ENCODE data around the gene CTCF. TPM values are rescaled to one million over a fixed set of nuclear protein-coding genes. Genes with fewer than 3 reads are reported as not detected.

CTCF gene
- total and polyA plus RNA-seq, 2 donors (not counting 3 experiments of a cell fraction or from before 2014, with no cell fraction given): 20.7 to 40.0 TPM

- FAIRE-seq (no peak), DNase-seq (ENCODE audit: low read depth, low spot score) (no peak)
- no peaks in the 10 kb centered on the region for H3K9me3 ChIP-seq (replicated peaks; ENCODE audit: control insufficient read depth, insufficient read depth, low read length)
- H3K4me1 ChIP-seq (ENCODE audit: control insufficient read depth, extremely low read depth, insufficient read depth, low read length): peaks cover 21% of the 10 kb centered on the region
- intact Hi-C loops (cut with micrococcal nuclease) (no loop called here), dilution Hi-C loops (cut with MboI; ENCODE audit: extremely low pct_ligation_motif_present, low sequenced_read_pairs) (no loop called here)
- no TSS peak for BruUV-seq (replicated peaks)
- no peaks in the 10 kb centered on the region for H4K20me1 ChIP-seq (replicated peaks; ENCODE audit: control insufficient read depth, extremely low read depth, insufficient read depth, low read length)
- TF ChIP-seq GATA2 (IDR thresholded peaks at IDR 0.05; ENCODE audit: insufficient read depth, insufficient read length, low read depth, low read length) (no peak), FOS (IDR thresholded peaks at IDR 0.05; ENCODE audit: borderline replicate concordance, insufficient read depth, low read length) (no peak), MAX (IDR thresholded peaks at IDR 0.05; ENCODE audit: insufficient read depth, insufficient read length) (no peak), CTCF (IDR thresholded peaks at IDR 0.05; ENCODE audit: extremely low read depth in 1 of 2, insufficient read depth in 1 of 2, low read depth in 1 of 2, low read length in 2 of 2) (no peak), POLR2AphosphoS5 (IDR thresholded peaks at IDR 0.05; ENCODE audit: insufficient read depth, low read depth, low read length) (no peak)
- ChIA-PET POLR2A (interaction anchor here (0.6 kb wide), 1 partner anchor 121 kb away, joined by 3 read pairs; no protein-coding TSS in a partner anchor), CTCF (interaction anchor here (1.2 to 12.7 kb wide), 4 partner anchors 9 to 143 kb away, joined by 3 to 163 read pairs (median 7); partner anchors contain the start of gene CARMIL2)
- H3K4me3 ChIP-seq (replicated peaks in 1 of 3; ENCODE audit: insufficient read depth in 1 of 3, low read depth in 1 of 3, low read length in 3 of 3): no peak overlapping the region
- H3K4me2 ChIP-seq (ENCODE audit: insufficient read depth, low read length): no peak overlapping the region
- no peak overlapping the region for H3K9ac ChIP-seq (replicated peaks; ENCODE audit: extremely low read depth, insufficient read depth, low read length)
- no peak overlapping the region for H2AFZ ChIP-seq (ENCODE audit: low read depth, low read length)
- no peaks in the 10 kb centered on the region for H3K9me1 ChIP-seq (replicated peaks; ENCODE audit: control insufficient read depth, extremely low read depth, insufficient read depth, low read length)
- H3K79me2 ChIP-seq (ENCODE audit: control insufficient read depth, insufficient read depth, low read length): no peaks in the 10 kb centered on the region
- H3K27ac ChIP-seq (ENCODE audit: insufficient read depth, low read depth, low read length): no peak overlapping the region
- no peaks in the 10 kb centered on the region for H3K27me3 ChIP-seq (ENCODE audit: control insufficient read depth in 2 of 2, insufficient read depth in 2 of 2, low read length in 2 of 2)
- peaks cover 0 to 6% of the 10 kb centered on the region in 2 experiments for H3K36me3 ChIP-seq (ENCODE audit: control insufficient read depth in 2 of 2, extremely low read depth in 1 of 2, insufficient read depth in 2 of 2, low read length in 2 of 2)
Observed at GRCh38 chr16:67664258-67664657, 101.9 kb downstream of the CTCF start.

All from endothelial cell of umbilical vein (primary cell).